Measurements from ENCODE around the gene FARP1. TPM values are rescaled to one million over a fixed set of nuclear protein-coding genes. Genes with fewer than 3 reads are reported as not detected.

The FARP1 gene
- total RNA-seq, 4 donors from 2014 or later, result 103 to 172 (median 129) TPM

- Histone ChIP-seq H3K4me3 (replicated peaks in 1 of 3) (no peak overlapping the region), H3K4me1 (peaks cover 12 to 18% of the 10 kb centered on the region in 2 donors), H3K27me3 (no peaks in the 10 kb centered on the region), H3K36me3 (no peaks in the 10 kb centered on the region), H3K9me3 (no peaks in the 10 kb centered on the region), H3K27ac (no peak overlapping the region)
- no peak for DNase-seq
- TF ChIP-seq POLR2A (IDR thresholded peaks at IDR 0.05) (no peak), CTCF (IDR thresholded peaks at IDR 0.05) (no peak)
- 96 to 99% methylated on average over 5 of the region's 5 CpGs for WGBS, 2 donors
- intact Hi-C loops (cut with DNase I), result no loop called here
These were observed 189.8 kb downstream of the FARP1 start for GRCh38 chr13:98332691-98333090.

- Histone ChIP-seq H3K4me1 (peaks cover 4 to 10% of the 10 kb centered on the region in 2 donors), H3K36me3 (no peaks in the 10 kb centered on the region), H3K9me3 (no peaks in the 10 kb centered on the region), H3K27me3 (no peaks in the 10 kb centered on the region), H3K27ac (no peak overlapping the region), H3K4me3 (replicated peaks in 1 of 3) (no peak overlapping the region)
- WGBS, 2 donors, result 82 to 87% methylated on average over 12 of the region's 12 CpGs
- no peak for DNase-seq
- TF ChIP-seq CTCF (IDR thresholded peaks at IDR 0.05) (no peak), POLR2A (IDR thresholded peaks at IDR 0.05) (no peak)
- intact Hi-C loops (cut with DNase I), result no loop called here
These were observed 190.6 kb downstream of the FARP1 start for GRCh38 chr13:98333486-98333885.

GRCh38 chr13:98334620-98335205 is 191.8 kb downstream of the FARP1 start:
- H3K4me3 ChIP-seq (replicated peaks in 1 of 3), result no peak overlapping the region

GRCh38 chr13:98335721-98336120 is 192.8 kb downstream of the FARP1 start:
- Histone ChIP-seq H3K27ac (no peak overlapping the region), H3K4me3 (replicated peaks in 1 of 3) (no peak overlapping the region), H3K27me3 (no peaks in the 10 kb centered on the region), H3K9me3 (no peaks in the 10 kb centered on the region), H3K4me1 (no peaks in the 10 kb centered on the region), H3K36me3 (no peaks in the 10 kb centered on the region)
- TF ChIP-seq CTCF (IDR thresholded peaks at IDR 0.05), result no peak
- no peak for DNase-seq
- WGBS, 2 donors, result 88% methylated on average over 4 of the region's 4 CpGs
- intact Hi-C loops (cut with DNase I), result no loop called here

More at GRCh38 chr13:98334620-98335205, 191.8 kb downstream of the FARP1 start:
- intact Hi-C loops (cut with DNase I), result no loop called here
- WGBS, 2 donors, result 76 to 84% methylated on average over 5 of the region's 5 CpGs
- H3K27ac ChIP-seq, result no peak overlapping the region
- no peaks in the 10 kb centered on the region for H3K36me3 ChIP-seq
- no peaks in the 10 kb centered on the region for H3K9me3 ChIP-seq
- H3K27me3 ChIP-seq, result no peaks in the 10 kb centered on the region
- DNase-seq, result no peak
- TF ChIP-seq POLR2A (IDR thresholded peaks at IDR 0.05), result no peak
- no peak for TF ChIP-seq CTCF (IDR thresholded peaks at IDR 0.05)
- H3K4me1 ChIP-seq, result no peaks in the 10 kb centered on the region

- H3K27me3 ChIP-seq, result no peaks in the 10 kb centered on the region
- no peak for TF ChIP-seq CTCF (IDR thresholded peaks at IDR 0.05)
- no peak for TF ChIP-seq POLR2A (IDR thresholded peaks at IDR 0.05)
- no peaks in the 10 kb centered on the region for H3K9me3 ChIP-seq
- WGBS, 2 donors, result 89 to 94% methylated on average over 5 of the region's 5 CpGs
- no peaks in the 10 kb centered on the region for H3K4me1 ChIP-seq
- no peaks in the 10 kb centered on the region for H3K36me3 ChIP-seq
- intact Hi-C loops (cut with DNase I), result no loop called here
- no peak for DNase-seq
- no peak overlapping the region for H3K4me3 ChIP-seq (replicated peaks in 1 of 3)
- H3K27ac ChIP-seq, result no peak overlapping the region
These were observed 195.4 kb downstream of the FARP1 start for GRCh38 chr13:98338310-98338709.
